A172 (cell line): Measurements from ENCODE around the gene PPIL4. TPM values are rescaled to one million over a fixed set of nuclear protein-coding genes. Genes with fewer than 3 reads are reported as not detected.
"Not testable (repeated sequence)": the region's sequence is repeated elsewhere in the genome, so short reads cannot be mapped to it uniquely, and the experiment has no call there.

Source experiments
- DNase-seq: peaks from one replicate; pipeline ENCODE4 v3.0.0-alpha.2; 2015; ENCODE audit warnings: low spot score
- total RNA-seq: library from RNA; depleted of rRNA; stranded (reverse); fragments of >200 nt; shearing (Covaris generic); gene quantifications from 2 replicates; pipeline ENCODE4 v1.2.3, GENCODE V29; 2014

The PPIL4 gene
- total RNA-seq, 1 experiment from 2014 or later: 35.2 TPM

- no peak for DNase-seq
These were observed 11.1 kb downstream of the PPIL4 start for GRCh38 chr6:149534742-149535141.

DNA sequence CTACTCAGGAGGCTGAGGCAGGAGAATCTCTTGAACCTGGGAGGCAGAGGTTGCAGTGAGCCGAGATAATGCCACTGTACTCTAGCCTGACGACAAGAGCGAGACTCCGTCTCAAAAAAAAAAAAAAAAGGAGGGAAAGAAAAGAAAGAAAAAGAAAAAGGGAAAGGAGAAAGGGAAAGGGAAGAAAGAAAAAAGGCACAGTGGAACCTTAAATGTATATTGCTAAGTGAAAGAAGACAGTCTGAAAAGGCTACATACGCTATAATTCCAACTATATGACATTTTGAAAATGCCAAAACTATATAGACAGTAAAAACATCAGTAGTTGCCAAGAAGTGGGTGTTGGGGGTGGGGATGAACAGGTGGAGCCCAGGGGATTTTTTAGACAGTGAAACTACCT, 16.2 kb downstream of the PPIL4 start:
- DNase-seq: no peak

DNA sequence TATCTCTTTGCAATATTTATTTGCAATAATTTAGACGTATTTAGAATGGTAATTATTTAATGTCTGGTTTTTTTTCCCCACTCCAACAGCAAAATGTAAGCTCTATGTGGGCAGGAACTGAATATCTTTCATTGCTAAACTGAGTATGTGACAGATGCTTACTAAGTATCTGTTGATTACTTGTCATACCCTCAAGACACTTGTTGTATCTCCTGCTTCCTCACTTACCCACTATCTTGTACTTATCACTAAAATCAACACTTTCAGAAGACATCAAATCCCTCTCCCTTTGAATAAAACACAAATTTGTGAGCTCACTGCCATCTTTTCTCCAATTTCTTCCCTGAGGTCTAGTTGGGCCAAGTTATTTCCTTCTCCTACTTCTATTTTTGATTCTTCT, 30.3 kb downstream of the PPIL4 start:
- DNase-seq: no peak

- DNase-seq: peak; percentile 1
These were observed 31.9 kb downstream of the PPIL4 start for GRCh38 chr6:149513915-149514314.

DNA sequence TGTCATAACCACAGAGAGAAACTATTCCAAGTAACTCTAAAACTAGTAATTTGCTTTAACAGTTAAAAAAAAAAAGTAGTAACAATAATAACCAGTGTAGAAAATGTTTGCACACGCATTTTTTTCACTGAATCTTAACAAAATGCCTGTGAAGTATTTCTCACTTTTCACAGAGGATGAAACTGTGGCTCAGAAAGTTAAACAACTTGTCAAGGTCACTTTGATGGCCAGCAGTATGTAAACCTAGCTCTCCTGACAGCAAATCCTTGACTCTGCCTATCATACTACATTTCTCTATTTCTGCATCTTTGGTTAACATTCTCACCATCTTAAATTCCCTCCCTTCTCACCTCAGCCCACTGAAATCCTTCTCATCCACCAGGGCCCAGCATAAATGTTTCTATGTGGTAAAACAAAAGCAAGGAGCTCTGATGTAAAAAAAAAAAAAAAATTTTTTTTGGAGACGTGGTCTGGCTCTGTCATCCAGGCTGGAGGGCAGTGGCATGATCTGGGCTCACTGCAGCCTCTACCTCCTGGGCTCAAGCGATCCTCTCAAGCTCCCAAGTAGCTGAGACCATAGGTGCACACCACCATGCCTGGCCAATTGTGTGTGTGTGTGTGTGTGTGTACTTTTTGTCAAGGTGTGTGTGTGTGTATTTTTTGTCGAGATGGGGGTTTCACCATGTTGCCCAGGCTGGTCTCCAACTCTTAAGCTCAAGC, 34.9 kb downstream of the PPIL4 start:
- DNase-seq: no peak

- no peak for DNase-seq
These were observed 37.4 kb downstream of the PPIL4 start for GRCh38 chr6:149508485-149508884.

DNA sequence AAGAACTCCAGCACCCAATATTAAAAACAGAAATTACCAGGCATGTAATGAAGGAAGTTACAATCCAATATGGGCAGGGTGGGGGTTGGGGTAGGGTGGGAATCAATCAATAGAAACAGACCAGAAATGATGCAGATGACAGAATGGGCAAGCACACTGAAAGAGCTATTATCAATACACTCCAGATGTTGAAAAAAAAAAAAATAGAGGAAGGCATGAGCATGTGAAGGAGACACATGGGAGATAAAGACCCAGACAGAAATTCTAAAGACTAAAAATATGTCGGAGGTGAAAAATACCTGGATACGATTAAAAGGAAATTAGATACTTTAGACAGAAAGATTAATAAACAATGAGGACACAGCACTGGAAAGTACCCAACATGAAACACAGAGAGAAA, 42.0 kb downstream of the PPIL4 start:
- no peak for DNase-seq

- no peak for DNase-seq
These were observed 42.6 kb downstream of the PPIL4 start for GRCh38 chr6:149503276-149503675.

DNA sequence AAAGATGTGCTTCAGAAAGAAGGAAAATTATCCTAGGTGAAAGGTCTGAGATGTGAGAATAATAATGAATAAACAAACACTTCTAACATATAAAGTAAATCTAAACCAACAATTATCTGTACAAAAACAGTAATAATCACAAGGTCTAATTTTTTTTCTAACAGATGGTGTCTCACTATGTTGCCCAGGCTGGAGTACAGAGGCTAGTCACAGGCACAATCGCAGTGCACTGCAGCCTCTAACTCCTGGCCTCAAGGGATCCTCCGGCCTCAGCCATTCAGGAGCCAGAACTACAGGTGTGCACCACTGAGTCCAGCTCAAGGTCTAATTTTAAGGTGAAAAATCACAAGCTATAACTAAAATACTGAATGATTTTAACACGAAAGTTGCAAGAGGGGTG, 44.1 kb downstream of the PPIL4 start:
- no peak for DNase-seq

DNA sequence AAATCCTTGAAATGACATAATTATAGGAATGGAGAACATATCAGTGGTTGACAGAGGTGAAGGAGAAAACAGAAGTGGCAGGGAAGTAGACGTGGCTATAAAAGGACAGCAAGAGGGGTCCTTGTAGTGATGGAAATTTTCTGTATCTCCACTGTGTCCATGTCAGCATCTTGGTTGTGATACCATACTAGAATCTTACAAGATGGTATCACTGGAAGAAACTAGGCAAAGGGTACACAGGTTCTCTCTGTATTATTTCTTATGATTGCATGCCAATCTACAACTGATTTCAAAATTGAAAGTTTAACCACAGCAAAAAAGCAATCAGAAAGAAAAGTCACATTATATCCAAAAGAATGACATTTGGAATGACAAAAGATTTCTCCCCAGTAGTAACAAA, 44.6 kb downstream of the PPIL4 start:
- no peak for DNase-seq

DNA sequence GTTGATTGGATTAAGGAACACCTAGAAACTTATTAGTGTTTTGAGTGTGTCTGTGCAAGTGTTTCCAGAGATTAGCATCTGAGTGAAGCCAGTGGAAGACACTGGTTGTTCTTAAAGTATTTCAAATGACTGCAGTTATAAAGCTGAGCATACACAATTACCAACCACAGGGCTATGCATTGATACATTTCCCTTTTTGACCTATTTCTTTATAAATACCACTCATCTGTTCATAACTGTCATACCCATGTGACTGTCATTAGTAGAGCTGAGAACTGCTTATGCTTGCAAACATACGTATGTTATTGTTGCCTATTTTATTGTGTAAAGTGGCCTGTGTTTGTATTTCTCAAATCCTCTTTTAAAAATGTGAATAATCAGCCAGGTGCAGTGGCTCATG, 45.7 kb downstream of the PPIL4 start:
- DNase-seq: no peak

- DNase-seq: peak; percentile 83
These were observed 46.8 kb downstream of the PPIL4 start for GRCh38 chr6:149499066-149499465.

DNA sequence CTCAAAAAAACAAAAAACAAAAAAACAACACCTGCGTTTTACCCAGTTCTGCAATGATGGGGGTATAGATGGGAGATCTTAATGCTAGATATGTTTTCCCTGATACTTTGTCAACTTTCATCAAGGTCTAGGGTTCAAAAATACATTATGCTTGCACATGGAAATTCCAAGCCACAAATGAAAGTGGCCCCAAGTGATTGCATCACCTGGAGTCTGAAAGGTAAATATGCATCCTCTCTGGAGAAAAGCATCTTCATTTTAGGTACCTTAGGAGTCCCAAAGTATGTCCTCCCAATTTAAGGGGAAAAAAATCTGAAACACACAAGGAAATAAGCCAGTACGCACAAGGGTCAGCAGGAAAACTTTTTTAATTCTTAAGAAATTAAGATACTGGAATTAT, 48.5 kb downstream of the PPIL4 start:
- no peak for DNase-seq

GRCh38 chr6:149496597-149496996, 49.2 kb downstream of the PPIL4 start:
- peak; percentile 85 for DNase-seq

- not testable (repeated sequence) for DNase-seq
These were observed 50.4 kb downstream of the PPIL4 start for GRCh38 chr6:149495349-149496016.

- DNase-seq: not testable (repeated sequence)
These were observed 51.0 kb downstream of the PPIL4 start for GRCh38 chr6:149494810-149495209.

GRCh38 chr6:149493761-149494320, 52.0 kb downstream of the PPIL4 start:
- no peak for DNase-seq

DNA sequence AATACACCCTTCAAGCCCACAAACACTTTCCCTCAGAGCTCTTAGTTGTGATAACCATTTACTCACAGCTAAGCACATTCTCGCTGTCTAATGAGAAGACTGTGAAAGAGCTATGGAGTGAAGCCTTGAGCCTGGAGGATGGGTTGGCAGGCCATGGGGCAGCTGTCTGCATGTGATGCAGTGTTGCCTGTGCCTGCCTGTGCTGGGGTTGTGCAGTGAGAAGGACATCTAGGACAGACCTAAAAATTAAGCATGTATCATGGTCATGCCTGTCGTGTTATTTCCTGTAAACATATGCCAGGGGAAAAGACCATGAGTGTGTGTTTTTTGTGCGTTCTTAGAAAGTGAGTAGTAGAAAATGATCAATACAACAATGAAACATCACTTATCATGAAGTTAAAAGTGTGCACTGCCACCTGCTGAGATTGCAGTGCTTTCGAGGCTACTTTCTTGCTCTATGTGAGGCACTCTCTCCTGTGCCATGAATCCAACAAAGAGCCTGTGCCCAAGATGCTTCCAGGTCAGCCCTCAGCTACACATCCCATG, 53.0 kb downstream of the PPIL4 start:
- no peak for DNase-seq

DNA sequence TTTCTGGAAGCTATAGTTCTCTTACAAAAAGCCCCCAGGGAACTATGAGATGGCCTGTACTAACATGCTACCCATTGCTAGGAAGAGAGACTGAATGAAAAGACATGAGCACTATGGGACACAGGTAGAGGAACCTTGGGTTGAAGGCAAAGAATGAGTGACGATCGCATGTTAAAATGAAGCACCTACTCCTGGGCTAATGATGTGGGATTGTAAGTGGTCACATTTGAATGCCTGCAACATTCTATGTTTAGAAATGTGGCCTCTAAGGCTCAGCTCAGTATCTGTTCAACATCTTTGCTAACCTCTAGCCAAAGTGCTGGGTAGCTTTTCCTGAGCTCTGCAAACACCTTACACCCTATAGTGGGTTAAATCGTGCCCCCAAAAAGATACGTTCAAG, 55.9 kb downstream of the PPIL4 start:
- no peak for DNase-seq

DNA sequence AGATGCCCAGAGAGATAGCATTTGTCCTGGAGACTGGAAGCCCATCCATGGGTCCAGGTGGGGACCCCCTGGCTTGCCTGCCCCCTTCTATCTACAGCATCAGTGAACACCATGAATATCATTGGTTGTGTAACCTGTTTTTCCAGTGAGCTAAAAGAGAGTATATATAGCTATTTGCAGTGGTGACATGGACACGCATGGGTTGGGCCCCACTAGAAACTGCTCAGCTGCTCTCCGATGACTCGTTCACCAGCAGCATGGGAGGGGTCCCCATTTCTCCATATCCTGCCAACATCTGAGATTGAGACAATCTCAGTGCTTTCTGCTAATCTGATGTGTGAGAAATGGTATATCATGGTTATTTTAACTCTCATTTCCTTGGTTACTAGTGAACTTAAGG, 57.0 kb downstream of the PPIL4 start:
- no peak for DNase-seq

- DNase-seq: no peak
These were observed 58.5 kb downstream of the PPIL4 start for GRCh38 chr6:149487316-149487715.

DNA sequence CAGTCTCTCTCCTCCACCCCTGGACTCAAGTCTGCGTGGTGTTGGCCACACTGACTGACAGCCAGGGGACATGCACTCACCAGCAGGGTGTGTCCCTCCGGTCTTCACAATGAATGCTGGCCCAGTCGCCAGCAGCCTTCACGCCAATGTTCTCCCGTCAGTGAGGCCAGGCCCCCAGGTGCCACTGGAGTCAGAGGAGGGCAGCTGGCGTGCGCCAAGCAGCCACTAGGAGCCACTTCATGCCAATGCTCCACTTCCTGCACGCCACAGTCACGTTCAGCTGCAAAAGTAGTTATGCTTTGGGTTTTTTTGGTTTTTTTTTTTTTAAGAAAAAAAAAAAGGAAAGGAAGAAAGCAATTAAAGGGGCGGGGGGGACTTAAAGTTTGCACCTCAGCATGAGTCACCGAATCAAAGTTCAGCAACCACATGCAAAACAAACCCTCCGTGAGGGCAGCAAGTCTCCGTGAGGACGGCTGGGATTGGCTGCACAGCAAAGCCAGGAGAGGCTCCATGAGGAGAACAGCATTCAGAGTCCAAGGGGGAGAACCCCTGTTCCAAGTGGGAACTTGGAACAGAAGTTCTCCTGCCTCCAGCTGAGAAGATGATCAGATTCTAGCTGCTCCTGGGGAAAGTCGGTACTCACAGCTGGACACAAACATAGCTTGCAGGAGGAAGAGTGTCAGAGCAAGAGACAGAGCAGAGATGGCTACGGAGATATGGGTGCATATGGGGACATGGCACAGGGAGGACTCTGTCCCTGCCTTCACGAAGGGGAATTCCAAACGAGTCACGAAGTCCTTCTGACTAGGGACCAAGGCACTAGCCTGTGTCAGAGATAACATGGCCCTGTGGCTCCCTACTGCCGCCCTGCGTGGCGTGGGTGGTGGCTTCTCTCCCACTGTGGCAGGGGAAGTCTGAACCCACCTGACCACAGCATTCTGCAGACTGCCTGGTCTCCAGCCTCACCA, 60.8 kb downstream of the PPIL4 start, which contains the start of gene ZC3H12D:
Gene ZC3H12D (minus strand): TSS at position 282 of the 968 bp plus-strand sequence. CDS start 10,471 bp downstream, outside the sequence.
- peak; percentile 39 for DNase-seq
